K562 (cell line): Measurements from ENCODE around the gene MAP1S.

Experiments
- EZH2 ChIP-seq: IDR thresholded peaks from 2 replicates; pipeline ENCODE4 v1.6.1; 2012; ENCODE audit warnings: low read depth, mild to moderate bottlenecking, inconsistent platforms, low read length, borderline replicate concordance
- MAZ ChIP-seq, 2 experiments: fragments of 450-650 bp in 1 of 2; sonication (generic) in 1 of 2; formaldehyde crosslinking; IDR thresholded peaks in 1 of 2; conservative IDR thresholded peaks in 1 of 2; 2 replicates each; pipeline versions ENCODE4 v1.4.0 to v1.5.0; 2020; ENCODE audit warnings: mild to moderate bottlenecking in 1 of 2, missing genetic modification reagents in 1 of 2
- POLR2A ChIP-seq: fragments of 450-650 bp; conservative IDR thresholded peaks from 2 replicates; pipeline ENCODE4 v1.6.1; 2016
- SIN3A ChIP-seq, 2 experiments: fragments of 150-350 bp in 1 of 2; IDR thresholded peaks; 2 replicates each; pipeline ENCODE4 v1.6.1; 2011 to 2016; ENCODE audit warnings: borderline replicate concordance in 2 of 2, low read depth in 2 of 2, low read length in 2 of 2, mild to moderate bottlenecking in 2 of 2, moderate library complexity in 2 of 2; ENCODE audit not compliant: control insufficient read depth in 1 of 2
- TBP ChIP-seq: optimal IDR thresholded peaks from 2 replicates; pipeline ENCODE3; 2011; ENCODE audit warnings: low read depth, low read length, improper control_type of control experiment
- YBX1 ChIP-seq: fragments of 450-650 bp; IDR thresholded peaks from 2 replicates; pipeline ENCODE4 v1.7.1; 2016; ENCODE audit warnings: mild to moderate bottlenecking
- ZNF408 ChIP-seq: fragments of 250-450 bp; sonication (Bioruptor Pico); IDR thresholded peaks from 2 replicates; pipeline ENCODE4 v1.4.0; 2020; ENCODE audit warnings: low read depth, mild to moderate bottlenecking, moderate library complexity
- ZNF644 ChIP-seq: fragments of 200-800 bp; sonication (Bioruptor generic); IDR thresholded peaks from 2 replicates; pipeline ENCODE4 v1.6.1; 2016; ENCODE audit warnings: low read depth, missing genetic modification characterization, missing compliant biosample characterization
- ZNF76 ChIP-seq: fragments of 250-450 bp; sonication (Bioruptor Pico); IDR thresholded peaks from 2 replicates; pipeline ENCODE4 v1.4.0; 2020; ENCODE audit warnings: mild to moderate bottlenecking, moderate library complexity, borderline replicate concordance
- TF ChIP-seq, protein P1 (sequence below): fragments of 250-450 bp; sonication (Bioruptor Pico); IDR thresholded peaks from 2 replicates; pipeline ENCODE4 v1.5.0; 2021; ENCODE audit warnings: mild to moderate bottlenecking, moderate library complexity
- TF ChIP-seq, protein P2 (sequence below), 2 experiments: fragments of 450-650 bp; formaldehyde crosslinking in 1 of 2; IDR thresholded peaks; 2 replicates each; pipeline versions ENCODE4 v1.4.0 to v1.6.1; 2014 to 2020; ENCODE audit warnings: mild to moderate bottlenecking in 2 of 2, borderline replicate concordance in 1 of 2, low read depth in 1 of 2
- TF ChIP-seq, protein P3 (sequence below), 3 experiments: IDR thresholded peaks in 2 of 3; conservative IDR thresholded peaks in 1 of 3; 2 replicates each; pipeline ENCODE4 v1.5.1; 2011 to 2012; ENCODE audit warnings: low read length in 3 of 3, mild to moderate bottlenecking in 3 of 3, control low read depth in 2 of 3, improper control_type of control experiment in 1 of 3, inconsistent platforms in 1 of 3, low read depth in 1 of 3, mixed read lengths in 1 of 3, moderate library complexity in 1 of 3; ENCODE audit not compliant: insufficient read depth in 2 of 3

DNA sequence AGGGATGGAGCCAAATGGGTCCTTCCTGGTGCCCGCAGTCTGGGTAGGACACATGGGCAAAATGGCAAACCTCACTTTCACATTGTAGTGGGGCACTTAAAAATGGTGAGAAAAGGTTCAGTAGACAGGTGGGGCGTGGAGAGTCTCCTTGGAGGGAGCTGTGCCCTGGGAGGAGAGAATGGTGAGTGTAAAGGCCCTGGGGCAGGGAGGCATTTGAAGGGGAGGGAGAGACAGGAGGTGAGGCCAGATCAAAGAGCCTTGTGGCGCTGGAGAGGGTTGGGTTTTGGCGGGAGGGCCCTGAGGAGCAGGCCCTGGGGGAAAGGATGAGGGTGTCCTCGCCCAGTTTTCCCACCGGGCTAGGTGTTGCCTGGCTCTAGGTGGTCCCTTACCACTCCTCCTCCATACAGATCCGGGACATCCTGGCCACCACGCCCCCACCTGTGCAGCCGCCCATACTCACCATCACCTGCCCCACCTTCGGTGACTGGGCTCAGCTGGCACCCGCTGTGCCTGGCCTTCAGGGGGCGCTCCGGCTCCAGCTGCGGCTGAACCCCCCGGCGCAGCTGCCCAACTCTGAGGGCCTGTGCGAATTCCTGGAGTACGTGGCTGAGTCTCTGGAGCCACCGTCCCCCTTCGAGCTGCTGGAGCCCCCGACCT lies 6.3 kb downstream of the MAP1S start:
- TF ChIP-seq ZNF644 (tag) (no peak), EZH2 (no peak), MAZ (CRISPR knock-in tag; conservative IDR thresholded peaks at IDR 0.05 in 1 of 2, IDR thresholded peaks at IDR 0.05 in 1 of 2) (no peak), YBX1 (no peak), ZNF408 (CRISPR knock-in tag) (no peak), POLR2A (no peak), TBP (no peak), SIN3A (IDR thresholded peaks at IDR 0.05; ENCODE audit: borderline replicate concordance in 2 of 2, control insufficient read depth in 1 of 2, low read depth in 2 of 2, low read length in 2 of 2) (no peak), ZNF76 (CRISPR knock-in tag) (no peak)
- TF ChIP-seq, protein P1, sequence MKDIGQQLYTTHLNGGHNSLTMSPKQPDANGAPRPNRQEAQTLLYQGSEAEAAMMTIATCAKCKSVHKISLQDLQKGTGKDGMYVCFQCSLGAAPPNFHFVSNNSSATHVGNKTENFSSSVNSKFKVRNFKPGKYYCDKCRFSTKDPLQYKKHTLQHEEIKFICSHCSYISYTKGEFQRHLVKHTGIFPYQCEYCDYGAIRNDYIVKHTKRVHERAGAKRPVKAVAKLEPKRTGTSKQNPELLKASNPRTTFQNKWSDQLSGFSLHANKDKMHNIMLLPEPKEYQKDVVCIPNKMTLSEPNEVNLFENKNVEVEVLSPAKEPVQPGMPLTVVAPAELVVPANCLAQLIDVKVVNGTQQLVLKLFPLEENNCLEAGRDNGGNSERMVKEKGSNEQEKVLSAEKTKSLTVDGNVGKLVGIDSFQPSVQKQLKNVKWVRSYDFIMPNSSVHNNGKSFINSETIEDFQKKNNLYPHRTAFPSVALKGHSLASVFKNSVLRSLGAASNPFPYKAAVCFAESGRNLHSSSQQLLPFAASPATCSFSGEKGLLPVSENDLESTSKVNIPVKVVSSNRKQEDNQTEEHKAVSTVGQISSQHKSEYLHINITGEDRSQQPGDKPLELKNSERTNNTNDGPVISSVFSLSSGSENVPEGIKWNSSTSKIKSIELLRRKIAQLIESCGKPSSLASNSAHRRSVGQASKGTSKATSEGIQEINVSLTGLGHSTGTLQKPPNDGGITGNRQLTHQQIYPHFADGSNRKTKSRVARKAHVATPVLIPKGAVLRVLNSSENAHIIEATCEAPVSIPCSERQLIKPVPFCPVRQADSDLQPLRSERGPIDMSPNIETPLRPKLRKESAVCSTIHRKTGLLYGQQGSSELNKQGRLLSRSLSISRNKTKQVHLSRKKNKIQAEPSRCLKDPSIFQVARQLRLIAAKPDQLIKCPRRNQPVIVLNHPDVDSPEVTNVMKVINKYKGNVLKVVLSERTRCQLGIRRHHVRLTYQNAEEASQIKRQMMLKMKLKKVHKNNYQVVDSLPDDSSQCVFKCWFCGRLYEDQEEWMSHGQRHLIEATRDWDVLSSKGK (CRISPR knock-in tag) = no peak
- TF ChIP-seq, protein P2, sequence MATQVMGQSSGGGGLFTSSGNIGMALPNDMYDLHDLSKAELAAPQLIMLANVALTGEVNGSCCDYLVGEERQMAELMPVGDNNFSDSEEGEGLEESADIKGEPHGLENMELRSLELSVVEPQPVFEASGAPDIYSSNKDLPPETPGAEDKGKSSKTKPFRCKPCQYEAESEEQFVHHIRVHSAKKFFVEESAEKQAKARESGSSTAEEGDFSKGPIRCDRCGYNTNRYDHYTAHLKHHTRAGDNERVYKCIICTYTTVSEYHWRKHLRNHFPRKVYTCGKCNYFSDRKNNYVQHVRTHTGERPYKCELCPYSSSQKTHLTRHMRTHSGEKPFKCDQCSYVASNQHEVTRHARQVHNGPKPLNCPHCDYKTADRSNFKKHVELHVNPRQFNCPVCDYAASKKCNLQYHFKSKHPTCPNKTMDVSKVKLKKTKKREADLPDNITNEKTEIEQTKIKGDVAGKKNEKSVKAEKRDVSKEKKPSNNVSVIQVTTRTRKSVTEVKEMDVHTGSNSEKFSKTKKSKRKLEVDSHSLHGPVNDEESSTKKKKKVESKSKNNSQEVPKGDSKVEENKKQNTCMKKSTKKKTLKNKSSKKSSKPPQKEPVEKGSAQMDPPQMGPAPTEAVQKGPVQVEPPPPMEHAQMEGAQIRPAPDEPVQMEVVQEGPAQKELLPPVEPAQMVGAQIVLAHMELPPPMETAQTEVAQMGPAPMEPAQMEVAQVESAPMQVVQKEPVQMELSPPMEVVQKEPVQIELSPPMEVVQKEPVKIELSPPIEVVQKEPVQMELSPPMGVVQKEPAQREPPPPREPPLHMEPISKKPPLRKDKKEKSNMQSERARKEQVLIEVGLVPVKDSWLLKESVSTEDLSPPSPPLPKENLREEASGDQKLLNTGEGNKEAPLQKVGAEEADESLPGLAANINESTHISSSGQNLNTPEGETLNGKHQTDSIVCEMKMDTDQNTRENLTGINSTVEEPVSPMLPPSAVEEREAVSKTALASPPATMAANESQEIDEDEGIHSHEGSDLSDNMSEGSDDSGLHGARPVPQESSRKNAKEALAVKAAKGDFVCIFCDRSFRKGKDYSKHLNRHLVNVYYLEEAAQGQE (IDR thresholded peaks at IDR 0.05; ENCODE audit: borderline replicate concordance) = peak; percentile 52; the same call in 1 of the 2 replicates
- TF ChIP-seq, protein P2 (CRISPR knock-in tag; IDR thresholded peaks at IDR 0.05; ENCODE audit: low read depth) = no peak
- TF ChIP-seq, protein P3, sequence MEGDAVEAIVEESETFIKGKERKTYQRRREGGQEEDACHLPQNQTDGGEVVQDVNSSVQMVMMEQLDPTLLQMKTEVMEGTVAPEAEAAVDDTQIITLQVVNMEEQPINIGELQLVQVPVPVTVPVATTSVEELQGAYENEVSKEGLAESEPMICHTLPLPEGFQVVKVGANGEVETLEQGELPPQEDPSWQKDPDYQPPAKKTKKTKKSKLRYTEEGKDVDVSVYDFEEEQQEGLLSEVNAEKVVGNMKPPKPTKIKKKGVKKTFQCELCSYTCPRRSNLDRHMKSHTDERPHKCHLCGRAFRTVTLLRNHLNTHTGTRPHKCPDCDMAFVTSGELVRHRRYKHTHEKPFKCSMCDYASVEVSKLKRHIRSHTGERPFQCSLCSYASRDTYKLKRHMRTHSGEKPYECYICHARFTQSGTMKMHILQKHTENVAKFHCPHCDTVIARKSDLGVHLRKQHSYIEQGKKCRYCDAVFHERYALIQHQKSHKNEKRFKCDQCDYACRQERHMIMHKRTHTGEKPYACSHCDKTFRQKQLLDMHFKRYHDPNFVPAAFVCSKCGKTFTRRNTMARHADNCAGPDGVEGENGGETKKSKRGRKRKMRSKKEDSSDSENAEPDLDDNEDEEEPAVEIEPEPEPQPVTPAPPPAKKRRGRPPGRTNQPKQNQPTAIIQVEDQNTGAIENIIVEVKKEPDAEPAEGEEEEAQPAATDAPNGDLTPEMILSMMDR (IDR thresholded peaks at IDR 0.05 in 2 of 3, conservative IDR thresholded peaks at IDR 0.05 in 1 of 3; ENCODE audit: insufficient read depth in 2 of 3, low read depth in 1 of 3, low read length in 3 of 3) = peak; percentile 61 to 70 (median 70)
